IPS DF 19.7 (cell line): Measurements from ENCODE around the gene ANKMY1.

Source experiments
- DNase-seq: peaks from one replicate; pipeline ENCODE4 v3.0.0-alpha.2; 2013; ENCODE audit warnings: low read depth, low spot score

Gene ANKMY1

DNA sequence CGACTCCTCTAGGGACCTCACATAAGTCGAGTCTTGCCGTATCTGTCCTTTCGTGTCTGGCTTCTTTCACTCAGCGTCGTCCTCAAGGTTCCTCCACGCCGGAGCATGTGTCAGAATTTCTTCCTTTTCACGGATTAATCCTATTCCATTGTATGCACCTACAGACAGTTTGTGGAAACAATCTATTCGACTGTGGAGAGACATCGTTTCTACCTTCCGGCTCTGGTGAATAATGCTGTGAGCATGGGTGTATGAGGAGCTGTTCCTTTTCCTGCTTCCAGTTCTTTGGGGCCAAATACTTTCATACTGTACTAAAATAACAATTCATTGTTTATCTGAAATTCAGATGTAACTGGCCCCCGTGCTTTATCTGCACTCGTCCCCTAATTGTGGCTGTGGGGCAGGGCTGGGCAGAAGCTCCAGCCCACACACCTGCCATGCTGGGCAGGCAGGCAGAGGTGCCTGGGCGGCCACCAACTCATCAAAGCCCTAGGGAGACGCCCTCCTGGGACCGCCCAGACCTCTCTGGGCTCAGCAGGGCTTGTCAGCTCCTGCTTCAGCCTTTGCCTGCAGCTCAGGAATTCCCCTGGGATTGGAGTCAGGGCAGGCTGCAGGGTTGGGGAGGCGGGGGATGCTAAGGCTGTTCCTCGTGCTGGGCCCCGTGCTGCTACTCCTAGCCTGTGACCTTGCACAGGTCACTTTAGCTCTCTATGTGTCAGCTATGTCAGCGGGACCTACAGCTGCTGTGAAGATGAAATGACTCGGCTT is 107.8 kb downstream of the ANKMY1 start:
- DNase-seq: no peak

DNA sequence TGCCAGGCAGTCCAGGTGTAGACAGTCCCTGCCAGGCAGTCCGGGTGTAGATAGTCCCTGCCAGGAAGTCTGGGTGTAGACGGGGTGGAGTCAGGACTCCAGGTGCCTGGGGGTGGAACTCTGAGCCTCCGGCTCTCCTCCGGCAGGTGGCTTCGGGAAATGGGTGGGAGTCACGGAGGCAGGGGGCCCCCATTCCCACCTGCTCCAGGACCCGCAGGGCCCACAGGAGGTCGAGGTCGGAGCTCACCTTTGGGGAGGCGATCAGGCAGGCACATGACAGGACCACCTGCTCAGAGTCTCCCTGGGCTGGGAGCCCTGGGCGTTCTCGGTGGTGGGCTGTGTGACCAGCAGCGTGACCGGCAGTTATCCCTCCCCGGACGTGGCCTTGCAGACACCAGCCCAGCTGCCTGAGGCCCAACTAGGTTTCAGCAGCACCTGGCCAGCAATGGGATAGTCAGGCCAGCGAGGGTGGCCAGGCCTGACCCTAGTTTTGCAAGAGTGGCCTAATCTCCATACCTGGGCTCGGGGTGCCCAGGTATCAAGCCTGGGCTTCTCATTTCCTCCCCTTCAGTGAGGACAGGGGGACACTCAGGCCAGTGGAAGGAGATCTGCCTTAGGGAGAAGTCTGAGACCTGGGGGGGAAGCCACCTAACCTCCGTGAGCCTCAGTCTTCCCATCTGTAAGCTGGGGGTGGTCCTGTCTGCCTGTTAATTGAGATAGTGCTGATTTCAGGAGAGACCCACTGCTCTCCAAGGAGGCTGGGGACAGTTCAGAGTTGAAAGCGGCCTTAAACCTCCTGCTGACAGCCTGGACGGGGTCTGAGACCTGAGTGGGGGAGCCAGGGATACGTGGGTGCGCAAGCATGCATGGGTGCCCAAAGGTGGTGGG is 109.2 kb downstream of the ANKMY1 start:
- no peak for DNase-seq

DNA sequence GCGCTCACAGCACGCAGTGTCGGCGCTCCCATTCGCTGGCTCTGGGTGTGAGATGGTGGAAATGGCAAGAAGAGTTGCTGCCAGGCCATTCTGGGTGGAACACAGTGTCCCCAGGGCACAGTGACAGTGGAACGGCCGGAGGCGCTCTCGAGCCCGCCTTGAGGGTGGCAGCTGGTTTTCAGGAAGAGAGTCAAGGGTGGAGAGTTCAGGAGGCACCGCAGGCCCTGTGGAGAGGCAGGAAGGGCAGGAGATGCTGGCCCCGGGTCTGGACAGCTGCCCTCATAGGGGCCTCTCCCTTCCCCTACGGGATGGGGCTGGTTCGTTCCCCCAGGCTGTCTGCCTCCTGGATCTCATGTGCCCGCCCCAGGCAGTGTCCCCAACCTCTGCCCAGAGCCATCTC is 109.9 kb downstream of the ANKMY1 start:
- DNase-seq: no peak

DNA sequence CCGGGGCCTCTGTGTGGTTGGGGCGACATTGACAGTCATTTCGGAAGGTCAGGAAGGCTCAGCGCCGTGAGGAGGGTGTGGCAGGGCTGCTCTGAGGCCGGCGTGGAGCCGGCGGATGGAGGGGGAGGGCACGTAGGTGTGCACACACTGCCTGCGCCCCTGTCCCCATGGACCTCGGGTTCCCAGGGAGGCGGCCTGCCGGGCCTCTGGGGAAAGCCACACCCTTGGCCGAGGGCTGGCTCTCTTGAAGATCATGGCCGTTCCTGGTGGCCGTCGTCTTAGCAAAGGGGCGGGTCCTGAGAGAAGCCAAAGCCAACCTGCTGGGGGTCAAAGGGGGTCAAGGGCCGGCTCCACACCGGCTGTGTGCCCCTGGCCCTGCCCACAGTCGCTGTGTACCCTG is 110.5 kb downstream of the ANKMY1 start:
- no peak for DNase-seq

DNA sequence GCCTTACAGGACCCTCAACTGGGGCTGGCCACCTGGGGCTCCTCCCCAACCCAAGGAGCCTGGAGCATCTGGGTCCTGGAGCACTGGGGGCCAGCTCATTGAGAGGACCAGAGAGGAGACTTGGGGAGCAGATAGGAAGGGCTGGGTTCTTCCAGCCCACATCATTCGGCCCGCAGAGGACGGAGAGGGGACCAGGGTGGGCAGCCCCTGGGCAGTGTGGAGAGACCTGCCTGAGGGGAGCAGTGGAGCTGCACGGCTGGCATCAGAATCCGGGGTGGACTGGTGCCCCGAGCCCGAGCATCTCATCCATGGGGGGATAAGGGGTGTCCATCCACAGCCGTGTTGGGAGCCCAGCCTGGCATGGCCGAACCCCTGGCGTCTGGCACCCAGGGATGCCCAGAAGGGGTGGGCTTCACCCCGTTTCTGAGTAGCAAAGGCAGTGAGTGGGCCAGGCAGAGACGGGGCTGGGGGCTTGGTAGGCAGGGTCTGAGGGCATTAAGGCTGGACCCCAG is 111.1 kb downstream of the ANKMY1 start:
- no peak for DNase-seq

DNA sequence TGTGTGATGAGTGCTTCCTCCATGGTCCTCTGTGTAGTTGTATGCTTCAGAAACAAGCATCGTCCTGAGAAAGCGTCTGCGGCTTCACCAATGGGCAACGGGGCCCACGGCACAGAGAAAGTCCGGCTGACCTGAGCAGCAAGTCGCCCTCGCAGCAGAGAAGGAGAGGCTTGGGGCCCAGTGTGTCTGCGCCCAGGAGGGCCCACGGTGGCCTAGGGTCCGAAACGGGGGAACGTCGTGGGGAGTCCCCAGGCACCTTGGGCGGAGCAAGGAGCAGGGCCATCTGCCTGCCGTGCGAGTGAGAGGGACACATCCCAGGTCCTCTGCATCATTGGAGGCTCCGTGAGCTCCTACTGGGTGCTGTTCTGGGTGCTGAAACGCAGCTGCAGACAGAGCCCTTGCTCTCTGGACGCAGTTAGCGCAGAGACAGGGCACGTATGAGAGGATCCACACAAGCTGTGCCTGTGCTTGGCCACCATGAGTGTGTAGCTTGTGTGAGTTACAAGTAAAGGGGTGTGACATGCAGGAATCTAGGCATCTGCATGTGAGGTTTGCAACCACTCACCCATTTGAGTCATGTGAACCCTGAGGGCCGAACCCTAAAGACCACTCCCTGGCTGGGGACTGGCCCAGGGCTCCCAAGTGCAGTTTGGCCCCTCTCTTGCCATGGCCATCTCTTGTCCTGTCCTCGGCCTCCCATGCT is 111.7 kb downstream of the ANKMY1 start:
- no peak for DNase-seq

DNA sequence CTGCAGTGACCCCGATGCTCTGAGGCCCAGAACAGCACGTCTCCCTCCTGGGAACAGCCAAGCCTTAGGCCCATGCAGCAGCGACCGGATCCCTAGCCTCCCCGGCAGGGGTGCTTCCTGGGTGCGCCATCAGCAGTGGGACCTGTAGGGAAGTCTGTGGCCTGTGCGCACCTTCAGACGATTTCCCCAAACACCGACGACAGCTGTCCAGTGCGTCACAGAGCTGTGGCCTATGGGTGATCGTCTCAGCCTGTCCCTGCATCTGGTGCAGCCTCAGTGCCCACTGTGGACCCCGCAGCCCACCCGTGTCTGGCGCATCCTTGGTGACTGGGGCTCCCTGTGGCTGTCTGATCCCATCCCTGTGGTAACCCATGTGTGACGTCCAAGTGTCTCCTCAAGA is 113.3 kb downstream of the ANKMY1 start:
- no peak for DNase-seq

DNA sequence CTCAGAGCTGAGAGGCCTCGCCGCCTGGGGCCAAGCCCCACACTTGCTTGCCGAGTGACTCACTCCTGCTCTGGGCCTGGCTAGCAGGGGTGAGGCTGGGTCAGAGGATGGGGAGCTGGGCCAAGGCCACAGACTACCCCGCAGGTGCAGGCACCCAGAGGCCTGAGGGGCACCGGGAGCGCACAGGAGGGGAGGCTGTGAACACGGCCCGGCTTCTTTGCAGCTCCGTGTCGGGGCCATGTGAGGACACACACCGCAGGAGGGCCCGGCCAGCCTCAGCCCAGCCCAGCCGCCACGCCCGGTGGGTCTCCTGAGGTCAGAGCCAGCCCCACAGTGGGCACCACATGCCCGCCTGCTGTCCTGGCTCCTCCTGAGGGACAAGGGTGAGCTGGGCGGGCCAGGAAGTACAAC is 113.9 kb downstream of the ANKMY1 start:
- DNase-seq: no peak

DNA sequence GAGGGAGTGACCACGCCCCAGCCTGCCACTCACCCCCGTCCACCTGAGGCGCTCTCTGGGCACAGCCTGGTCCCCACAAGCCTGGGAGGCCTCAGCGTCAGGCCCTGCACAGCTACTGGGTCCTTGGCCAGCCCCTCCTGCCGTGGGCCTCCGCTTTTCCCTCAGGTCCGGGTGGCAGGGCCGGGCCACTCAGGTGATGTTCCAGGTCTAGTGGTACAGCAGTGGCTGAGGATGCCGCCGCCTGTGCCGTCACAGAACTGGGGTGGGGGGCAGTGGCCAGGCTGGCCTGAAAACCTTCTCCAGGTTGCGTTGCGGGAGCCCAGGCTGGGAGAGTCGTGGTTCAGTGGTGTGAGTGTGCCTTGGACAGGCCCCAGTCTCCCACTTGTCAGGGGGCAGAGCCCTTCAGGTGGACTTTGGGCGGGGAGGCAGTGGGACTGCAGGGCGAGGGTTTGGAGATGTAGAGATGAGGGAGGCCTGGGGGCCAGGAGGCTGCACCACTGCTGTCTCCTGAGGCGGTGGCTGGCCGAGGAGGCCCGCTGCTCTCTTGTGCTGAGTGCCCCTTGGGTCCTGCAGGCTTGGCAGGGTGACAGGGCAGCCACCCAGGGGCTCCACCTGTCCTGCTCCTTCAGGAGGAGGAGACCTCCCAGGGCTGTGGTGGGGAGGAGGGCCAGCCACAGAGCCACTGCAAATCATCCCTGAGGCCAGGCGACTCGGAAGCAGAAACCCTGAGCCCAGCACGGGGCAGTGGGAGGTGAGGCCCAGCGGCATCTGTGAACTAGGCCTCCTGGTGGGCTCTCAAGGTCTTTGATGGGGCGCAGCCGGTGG is 114.7 kb downstream of the ANKMY1 start:
- no peak for DNase-seq

DNA sequence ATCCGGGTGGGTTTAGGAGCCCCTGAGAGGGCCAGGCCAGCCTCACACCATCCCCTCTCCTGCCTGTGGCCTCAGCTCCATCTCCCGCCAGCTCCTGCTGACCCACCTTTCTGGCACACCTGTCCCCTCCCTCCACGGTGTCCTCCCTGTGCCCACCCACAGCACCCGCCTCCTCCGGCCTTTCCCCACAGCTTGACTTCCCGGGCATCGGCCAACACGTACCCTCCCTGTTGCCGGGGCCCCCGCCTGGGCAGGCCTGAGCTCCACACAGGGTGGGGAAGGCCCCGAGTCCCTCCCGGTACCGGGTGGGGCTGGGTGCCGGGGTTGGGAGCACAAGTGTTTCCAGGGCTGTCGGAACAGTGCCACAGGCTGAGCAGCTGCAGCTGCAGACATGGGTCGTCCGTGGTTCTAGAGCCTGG is 115.8 kb downstream of the ANKMY1 start:
- no peak for DNase-seq

DNA sequence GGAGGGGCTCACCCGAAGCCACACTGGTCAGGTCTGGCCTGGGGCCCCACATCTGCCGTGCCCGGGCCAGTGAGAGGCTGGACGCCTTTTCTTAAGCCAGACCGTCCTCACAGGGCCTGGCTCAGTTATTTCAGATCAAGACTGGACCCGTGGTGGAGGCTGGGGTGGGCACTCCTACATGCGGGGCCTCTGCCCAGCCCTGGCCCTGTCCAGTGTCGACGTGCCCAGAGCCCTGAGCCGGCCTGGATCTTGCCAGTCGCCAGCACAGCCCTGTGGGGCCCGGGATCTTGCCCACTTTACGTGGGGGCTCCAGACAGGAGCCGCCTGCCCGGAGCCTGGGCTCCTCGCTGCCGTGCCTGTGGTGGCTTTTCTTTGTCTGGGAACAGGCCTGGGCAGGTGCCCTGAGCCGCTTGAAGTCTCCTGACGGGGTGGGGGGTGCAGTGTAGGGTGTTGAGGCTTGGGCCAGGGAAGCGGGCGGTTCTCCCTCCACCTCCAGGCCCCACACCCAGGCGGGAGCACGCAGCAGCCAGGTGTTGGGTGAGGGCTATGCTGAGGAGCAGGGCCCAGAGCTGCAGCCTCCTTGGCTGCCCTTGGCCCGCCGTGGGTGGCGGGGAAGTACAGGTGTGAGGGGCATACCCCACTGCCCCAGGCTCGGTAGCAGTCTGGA is 116.3 kb downstream of the ANKMY1 start:
- DNase-seq: no peak

DNA sequence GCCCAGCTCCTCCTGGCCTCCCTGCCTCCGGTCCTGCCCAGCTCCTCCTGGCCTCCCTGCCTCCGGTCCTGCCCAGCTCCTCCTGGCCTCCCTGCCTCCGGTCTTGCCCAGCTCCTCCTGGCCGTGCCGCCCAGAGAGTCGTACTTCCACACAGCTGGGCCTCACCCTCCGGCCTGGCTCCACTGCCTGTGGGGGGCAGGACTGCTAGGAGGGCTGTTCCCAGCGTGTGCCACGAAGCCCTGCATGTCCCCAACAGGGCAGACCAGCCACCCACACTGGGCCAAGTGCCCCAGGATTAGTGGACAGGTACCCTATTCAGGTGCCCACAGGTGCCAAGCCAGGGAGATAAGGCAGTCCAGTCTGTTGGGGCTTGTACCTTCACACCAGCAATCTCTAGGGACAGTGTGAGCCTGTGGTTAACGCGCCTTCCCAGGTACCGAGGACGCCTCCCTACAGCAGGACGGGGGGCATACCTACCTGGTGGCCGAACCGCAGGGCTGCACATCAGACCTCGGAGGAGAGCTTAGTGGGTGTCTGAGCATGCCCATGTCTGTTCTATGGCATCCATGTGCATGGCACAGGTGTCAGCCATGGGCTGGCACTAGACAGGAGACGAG is 117.0 kb downstream of the ANKMY1 start:
- no peak for DNase-seq

DNA sequence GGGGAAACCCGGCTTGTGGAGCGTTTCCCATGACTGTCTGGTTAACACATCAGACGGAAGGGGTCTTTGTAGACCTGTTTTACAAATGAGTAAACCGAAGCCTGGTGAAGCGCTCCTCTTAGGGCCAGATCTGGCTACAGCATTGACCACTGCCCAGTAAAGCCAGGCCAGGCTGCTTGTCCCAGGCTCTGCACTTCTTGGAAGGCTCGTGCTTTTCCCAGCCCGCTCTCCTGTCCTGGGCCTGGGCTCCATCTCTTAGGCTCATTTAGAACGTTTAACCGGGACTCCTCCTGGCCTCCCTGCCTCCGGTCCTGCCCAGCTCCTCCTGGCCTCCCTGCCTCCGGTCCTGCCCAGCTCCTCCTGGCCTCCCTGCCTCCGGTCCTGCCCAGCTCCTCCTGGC is 117.5 kb downstream of the ANKMY1 start:
- DNase-seq: no peak

DNA sequence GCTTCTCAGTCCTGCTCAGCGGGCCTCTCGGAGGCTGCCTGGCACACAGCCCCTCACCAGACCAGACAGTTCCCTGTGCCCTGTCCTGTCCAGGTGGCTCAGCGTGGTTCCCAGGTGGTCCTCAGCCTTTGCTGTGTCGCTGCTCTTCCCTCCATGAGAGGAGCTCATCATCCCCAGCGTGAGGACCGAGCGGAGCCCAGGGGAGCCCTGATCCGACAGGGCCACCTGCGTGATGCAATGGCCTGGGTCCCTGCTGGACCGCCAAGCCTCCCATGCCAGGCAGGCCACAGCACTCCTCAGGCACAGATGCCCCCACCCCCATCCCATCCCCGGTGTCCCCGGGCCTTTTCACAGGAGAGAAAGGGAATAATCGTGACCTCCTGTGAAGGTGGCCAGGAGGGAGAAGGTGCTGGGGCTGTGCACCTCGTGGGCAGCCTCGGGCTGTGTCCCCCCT is 118.1 kb downstream of the ANKMY1 start:
- no peak for DNase-seq

DNA sequence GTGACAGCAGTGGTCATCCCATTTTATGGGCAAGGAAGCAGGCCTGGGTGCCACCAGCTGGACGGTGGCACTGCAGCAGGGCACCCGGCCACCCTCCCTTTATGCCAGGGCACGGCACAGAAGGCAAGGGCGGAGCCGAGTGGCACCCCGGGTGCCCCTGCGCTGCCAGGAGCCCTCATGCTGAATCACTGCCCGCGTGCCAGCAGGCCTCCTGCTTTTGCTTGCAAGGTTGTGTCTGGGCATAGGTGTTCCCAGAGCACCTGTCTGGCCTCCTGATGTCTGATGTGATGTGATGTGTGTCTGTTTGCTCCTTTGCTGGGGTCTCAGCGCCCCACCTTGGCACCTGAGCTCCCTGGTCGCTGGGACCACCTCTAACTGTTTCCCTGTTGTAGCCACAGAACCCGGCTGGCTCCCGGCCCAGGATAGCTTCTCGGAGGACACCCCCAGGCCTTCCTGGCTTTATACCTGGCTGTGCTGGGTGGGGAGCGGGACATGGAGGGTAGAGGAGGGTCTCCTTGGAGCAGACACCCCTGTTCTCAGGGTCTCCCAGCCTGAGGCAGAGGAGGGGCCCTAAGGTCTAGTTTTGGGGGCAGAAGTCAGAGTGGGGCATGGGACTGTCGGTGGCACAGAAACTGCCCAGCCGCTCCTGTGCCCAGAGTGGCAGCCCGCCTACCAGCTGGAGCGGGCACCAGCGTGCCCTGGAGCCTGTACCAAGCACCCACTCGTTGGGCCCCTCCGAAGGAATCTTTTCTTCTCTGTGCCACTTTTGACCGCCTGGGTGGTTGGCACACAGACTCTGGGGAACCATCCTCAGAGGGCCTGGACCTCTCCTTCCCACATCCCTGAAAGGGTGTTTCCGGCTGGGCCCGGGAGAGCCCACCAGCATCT is 118.7 kb downstream of the ANKMY1 start:
- no peak for DNase-seq

DNA sequence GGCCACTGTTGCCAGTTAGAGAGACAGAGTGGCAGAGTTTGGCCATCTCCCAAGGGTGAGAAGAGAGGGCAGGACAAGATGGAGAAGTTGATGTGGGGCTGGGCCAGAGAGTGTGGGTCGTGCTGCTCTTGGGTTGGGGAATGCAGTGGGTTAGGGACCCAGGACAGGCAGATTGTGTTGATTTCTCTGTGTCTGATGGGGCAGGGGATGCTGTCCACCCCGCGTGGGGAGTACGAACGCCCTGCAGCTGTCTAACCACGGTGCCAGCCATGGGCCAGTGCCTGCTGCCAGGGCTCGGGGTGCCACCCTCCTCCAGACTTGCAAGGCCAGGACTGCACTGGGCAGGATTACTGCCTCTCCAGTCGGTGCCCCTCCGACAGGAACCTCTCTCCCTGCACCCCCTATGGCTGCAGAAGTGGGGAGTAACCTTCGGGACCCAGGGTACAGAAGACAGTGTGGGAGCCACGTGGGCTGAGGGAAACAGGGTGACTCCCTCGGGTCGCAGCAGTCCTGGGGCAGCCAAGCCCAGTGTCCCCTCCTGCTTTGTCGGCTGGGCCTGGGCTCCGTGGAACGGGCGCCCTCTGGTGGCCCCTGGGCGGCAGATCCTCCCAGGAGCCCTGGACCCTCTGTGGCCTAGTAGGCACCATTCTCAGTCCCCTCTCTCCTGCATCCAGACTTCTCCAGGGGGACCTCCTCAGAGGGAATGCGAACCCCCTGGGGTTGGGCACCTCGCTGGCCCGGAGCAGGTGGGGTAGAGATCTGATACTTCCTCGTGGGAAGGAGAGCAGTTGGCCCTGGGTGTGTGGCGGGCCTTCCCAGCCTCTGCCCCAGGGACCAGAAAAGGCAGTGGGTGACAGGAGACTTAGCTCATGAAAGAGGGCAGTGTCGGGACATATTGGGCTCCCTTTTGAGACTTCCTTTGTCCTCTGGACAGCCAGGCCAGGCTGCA is 119.7 kb downstream of the ANKMY1 start:
- no peak for DNase-seq

DNA sequence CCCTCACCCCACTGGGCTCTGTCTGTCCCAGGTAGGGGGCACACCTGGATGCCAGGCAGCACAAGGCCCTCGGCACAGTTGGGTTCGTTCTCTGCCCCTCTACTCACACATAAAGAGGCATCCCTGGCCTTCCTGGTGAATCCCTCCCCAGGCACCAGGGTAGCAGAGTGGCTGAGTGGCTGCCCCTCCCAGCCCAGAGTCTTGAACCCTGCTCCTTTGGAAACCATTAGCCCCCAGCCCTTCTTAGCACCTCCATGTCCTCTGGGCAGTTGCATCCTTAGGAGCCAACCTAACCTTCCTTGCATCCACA is 120.3 kb downstream of the ANKMY1 start:
- DNase-seq: no peak
